Natural killer cell (primary cell): ENCODE measurements around the gene LDB1. TPM values are rescaled to one million over a fixed set of nuclear protein-coding genes. Genes with fewer than 3 reads are reported as not detected.

Source experiments
- ATAC-seq, 3 donors: fragments of 150-1000 bp in 2 of 3; fragments of 200-7000 bp in 1 of 3; cut with Tn5 transposase; 1 replicate in 1 of 3; 2 replicates in 2 of 3; pipeline ENCODE4 v1.10.0; 2021; ENCODE audit warnings: mild to moderate bottlenecking in 2 of 3, moderate library complexity in 2 of 3
- DNase-seq, 2 donors: peaks; one replicate each; pipeline versions ENCODE4 v3.0.0 to v3.0.0-alpha.2; 2013 to 2021; ENCODE audit warnings: mixed read lengths in 1 of 2
- H3K27ac ChIP-seq: one replicate; pipeline ENCODE4 v1.5.1; 2013; ENCODE audit warnings: mild to moderate bottlenecking, low read length
- H3K27me3 ChIP-seq: one replicate; pipeline ENCODE4 v1.6.1; 2013; ENCODE audit warnings: low read length; ENCODE audit not compliant: control insufficient read depth, insufficient read depth
- H3K36me3 ChIP-seq: one replicate; pipeline ENCODE4 v1.6.1; 2013; ENCODE audit warnings: low read length; ENCODE audit not compliant: control insufficient read depth, insufficient read depth
- H3K4me1 ChIP-seq: one replicate; pipeline ENCODE4 v1.6.1; 2013; ENCODE audit warnings: low read length; ENCODE audit not compliant: control insufficient read depth, insufficient read depth
- H3K4me3 ChIP-seq: one replicate; pipeline ENCODE4 v1.5.1; 2013; ENCODE audit warnings: low read length
- H3K9me3 ChIP-seq: one replicate; pipeline ENCODE4 v1.6.1; 2013; ENCODE audit warnings: low read length; ENCODE audit not compliant: control insufficient read depth, insufficient read depth
- H3K27ac Mint-ChIP-seq, 2 donors: one replicate each; pipeline ENCODE4 v1.8.0; 2022; ENCODE audit warnings: mild to moderate bottlenecking in 2 of 2, mixed read lengths in 2 of 2, moderate library complexity in 1 of 2
- H3K27me3 Mint-ChIP-seq, 2 donors: one replicate each; pipeline ENCODE4 v1.8.0; 2022; ENCODE audit warnings: low read depth in 2 of 2, mixed read lengths in 2 of 2
- H3K36me3 Mint-ChIP-seq: one replicate; pipeline ENCODE4 v1.8.0; 2022; ENCODE audit warnings: mixed read lengths
- H3K4me1 Mint-ChIP-seq, 2 donors: one replicate each; pipeline ENCODE4 v1.8.0; 2022; ENCODE audit warnings: mixed read lengths in 2 of 2
- H3K4me3 Mint-ChIP-seq: one replicate; pipeline ENCODE4 v1.8.0; 2022; ENCODE audit warnings: mild to moderate bottlenecking, moderate library complexity, mixed read lengths
- H3K9me3 Mint-ChIP-seq, 2 donors: one replicate each; pipeline ENCODE4 v1.8.0; 2022; ENCODE audit warnings: mixed read lengths in 2 of 2
- WGBS: methylation state at CpG from one replicate; pipeline ENCODE4 v1.1.7; 2013; ENCODE audit warnings: missing lambda C conversion rate; ENCODE audit not compliant: insufficient coverage; 5-methylcytosine and 5-hydroxymethylcytosine counted together
- intact Hi-C: fragments of 100-400 bp; cut with micrococcal nuclease; formaldehyde crosslinking; loops from one replicate; pipeline ENCODE4 v1.14.2; 2022
- total RNA-seq, 4 donors: library from RNA; stranded (reverse); fragments of 120-200 nt in 1 of 4; gene quantifications; one replicate each; pipeline versions ENCODE4 v1.2.3 to v1.2.4, GENCODE V29; 2013 to 2022
- TF ChIP-seq, protein P1 (sequence below): fragments of 200-600 bp; IDR thresholded peaks from one replicate; pipeline ENCODE4 v1.8.0; 2022; ENCODE audit warnings: antibody characterized with exemption

Gene LDB1
- total RNA-seq, 3 donors from 2014 or later (not counting 1 experiment from before 2014, with no cell fraction given): 103 to 109 (median 104) TPM

DNA sequence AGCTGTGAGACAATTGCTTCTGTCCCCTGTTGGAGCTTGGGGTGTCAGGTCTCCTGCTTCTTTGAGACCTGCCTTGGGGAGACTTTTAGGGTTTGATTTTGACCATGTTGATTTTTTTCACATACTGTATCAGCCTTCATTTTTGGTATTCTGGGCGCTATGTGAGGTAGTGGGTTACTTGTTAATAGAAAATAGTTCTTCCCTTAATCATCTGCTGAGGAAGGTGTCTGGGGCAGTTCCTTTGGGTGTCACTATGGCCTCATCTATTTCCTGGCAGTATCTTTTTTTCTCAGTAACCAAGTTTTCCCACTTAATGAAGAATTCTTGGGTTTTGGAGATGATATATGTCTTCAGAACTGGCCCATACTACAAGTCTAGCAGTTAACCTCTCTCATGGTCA is 27.4 kb upstream of the LDB1 start:
- DNase-seq (no peak), ATAC-seq (no peak)
- TF ChIP-seq, protein P1, sequence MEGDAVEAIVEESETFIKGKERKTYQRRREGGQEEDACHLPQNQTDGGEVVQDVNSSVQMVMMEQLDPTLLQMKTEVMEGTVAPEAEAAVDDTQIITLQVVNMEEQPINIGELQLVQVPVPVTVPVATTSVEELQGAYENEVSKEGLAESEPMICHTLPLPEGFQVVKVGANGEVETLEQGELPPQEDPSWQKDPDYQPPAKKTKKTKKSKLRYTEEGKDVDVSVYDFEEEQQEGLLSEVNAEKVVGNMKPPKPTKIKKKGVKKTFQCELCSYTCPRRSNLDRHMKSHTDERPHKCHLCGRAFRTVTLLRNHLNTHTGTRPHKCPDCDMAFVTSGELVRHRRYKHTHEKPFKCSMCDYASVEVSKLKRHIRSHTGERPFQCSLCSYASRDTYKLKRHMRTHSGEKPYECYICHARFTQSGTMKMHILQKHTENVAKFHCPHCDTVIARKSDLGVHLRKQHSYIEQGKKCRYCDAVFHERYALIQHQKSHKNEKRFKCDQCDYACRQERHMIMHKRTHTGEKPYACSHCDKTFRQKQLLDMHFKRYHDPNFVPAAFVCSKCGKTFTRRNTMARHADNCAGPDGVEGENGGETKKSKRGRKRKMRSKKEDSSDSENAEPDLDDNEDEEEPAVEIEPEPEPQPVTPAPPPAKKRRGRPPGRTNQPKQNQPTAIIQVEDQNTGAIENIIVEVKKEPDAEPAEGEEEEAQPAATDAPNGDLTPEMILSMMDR: no peak
- Histone ChIP-seq H3K4me3 (no peak overlapping the region), H3K9me3 (no peaks in the 10 kb centered on the region), H3K27me3 (no peaks in the 10 kb centered on the region), H3K4me1 (peaks cover 9% of the 10 kb centered on the region), H3K36me3 (peaks cover 51% of the 10 kb centered on the region), H3K27ac (no peak overlapping the region)
- intact Hi-C loops: no loop called here
- Mint-ChIP-seq H3K27ac (peak overlapping the region; percentile 30 to 56), H3K36me3 (peaks cover 15% of the 10 kb centered on the region), H3K4me1 (peaks cover 10 to 21% of the 10 kb centered on the region in 2 donors), H3K9me3 (no peaks in the 10 kb centered on the region), H3K4me3 (no peak overlapping the region), H3K27me3 (no peaks in the 10 kb centered on the region)
- 100% methylated on average over 1 of the region's 1 CpG for WGBS

DNA sequence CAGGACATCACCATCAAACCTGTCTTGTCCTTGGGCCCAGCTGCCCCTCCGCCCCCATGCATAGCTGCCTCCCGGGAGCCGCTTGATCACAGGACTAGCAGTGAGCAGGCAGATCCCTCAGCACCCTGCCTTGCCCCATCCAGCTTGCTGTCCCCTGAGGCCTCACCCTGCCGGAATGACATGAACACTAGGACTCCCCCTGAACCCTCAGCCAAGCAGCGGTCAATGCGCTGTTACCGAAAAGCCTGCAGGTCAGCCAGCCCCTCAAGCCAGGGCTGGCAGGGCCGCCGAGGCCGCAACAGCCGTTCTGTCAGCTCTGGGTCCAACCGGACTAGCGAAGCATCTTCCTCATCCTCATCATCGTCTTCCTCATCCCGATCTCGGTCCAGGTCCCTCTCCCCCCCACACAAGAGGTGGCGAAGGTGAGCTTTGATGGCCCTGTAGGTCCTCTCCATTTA is 26.8 kb upstream of the LDB1 start:
- Histone ChIP-seq H3K27ac (no peak overlapping the region), H3K36me3 (peaks cover 51% of the 10 kb centered on the region), H3K27me3 (no peaks in the 10 kb centered on the region), H3K4me3 (no peak overlapping the region), H3K9me3 (no peaks in the 10 kb centered on the region), H3K4me1 (peaks cover 7% of the 10 kb centered on the region)
- ATAC-seq (no peak), DNase-seq (no peak)
- H3K27ac Mint-ChIP-seq: no peak overlapping the region
- TF ChIP-seq, protein P1: no peak
- H3K9me3 Mint-ChIP-seq: no peaks in the 10 kb centered on the region
- peaks cover 15% of the 10 kb centered on the region for H3K36me3 Mint-ChIP-seq
- no peak overlapping the region for H3K4me3 Mint-ChIP-seq
- WGBS: 97% methylated on average over 17 of the region's 17 CpGs
- H3K27me3 Mint-ChIP-seq: no peaks in the 10 kb centered on the region
- peaks cover 8 to 16% of the 10 kb centered on the region in 2 donors for H3K4me1 Mint-ChIP-seq
- intact Hi-C loops: no loop called here

DNA sequence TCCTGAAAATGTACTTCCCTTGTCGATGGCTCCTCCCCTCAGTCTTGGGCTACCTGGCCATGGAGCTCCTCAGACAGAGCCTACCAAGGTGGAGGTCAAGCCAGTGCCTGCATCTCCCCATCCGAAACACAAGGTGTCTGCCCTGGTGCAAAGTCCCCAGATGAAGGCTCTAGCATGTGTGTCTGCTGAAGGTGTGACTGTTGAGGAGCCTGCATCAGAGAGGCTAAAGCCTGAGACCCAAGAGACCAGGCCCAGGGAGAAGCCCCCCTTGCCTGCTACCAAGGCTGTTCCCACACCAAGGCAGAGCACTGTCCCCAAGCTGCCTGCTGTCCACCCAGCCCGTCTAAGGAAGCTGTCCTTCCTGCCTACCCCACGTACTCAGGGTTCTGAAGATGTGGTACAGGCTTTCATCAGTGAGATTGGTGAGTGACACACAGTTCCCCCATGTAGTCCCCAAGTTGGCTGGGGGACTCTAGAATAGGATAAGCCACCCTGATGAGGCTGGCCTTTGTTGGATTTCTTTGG is 21.5 kb upstream of the LDB1 start:
- Histone ChIP-seq H3K4me1 (no peaks in the 10 kb centered on the region), H3K9me3 (no peaks in the 10 kb centered on the region), H3K36me3 (peaks cover 62% of the 10 kb centered on the region), H3K4me3 (no peak overlapping the region), H3K27ac (no peak overlapping the region), H3K27me3 (no peaks in the 10 kb centered on the region)
- Mint-ChIP-seq H3K36me3 (no peaks in the 10 kb centered on the region), H3K27me3 (no peaks in the 10 kb centered on the region), H3K4me3 (no peak overlapping the region), H3K27ac (no peak overlapping the region), H3K9me3 (no peaks in the 10 kb centered on the region), H3K4me1 (peaks cover 0 to 7% of the 10 kb centered on the region in 2 donors)
- no peak for DNase-seq
- intact Hi-C loops: no loop called here
- TF ChIP-seq, protein P1: no peak
- ATAC-seq: no peak
- WGBS: 84% methylated on average over 4 of the region's 4 CpGs

DNA sequence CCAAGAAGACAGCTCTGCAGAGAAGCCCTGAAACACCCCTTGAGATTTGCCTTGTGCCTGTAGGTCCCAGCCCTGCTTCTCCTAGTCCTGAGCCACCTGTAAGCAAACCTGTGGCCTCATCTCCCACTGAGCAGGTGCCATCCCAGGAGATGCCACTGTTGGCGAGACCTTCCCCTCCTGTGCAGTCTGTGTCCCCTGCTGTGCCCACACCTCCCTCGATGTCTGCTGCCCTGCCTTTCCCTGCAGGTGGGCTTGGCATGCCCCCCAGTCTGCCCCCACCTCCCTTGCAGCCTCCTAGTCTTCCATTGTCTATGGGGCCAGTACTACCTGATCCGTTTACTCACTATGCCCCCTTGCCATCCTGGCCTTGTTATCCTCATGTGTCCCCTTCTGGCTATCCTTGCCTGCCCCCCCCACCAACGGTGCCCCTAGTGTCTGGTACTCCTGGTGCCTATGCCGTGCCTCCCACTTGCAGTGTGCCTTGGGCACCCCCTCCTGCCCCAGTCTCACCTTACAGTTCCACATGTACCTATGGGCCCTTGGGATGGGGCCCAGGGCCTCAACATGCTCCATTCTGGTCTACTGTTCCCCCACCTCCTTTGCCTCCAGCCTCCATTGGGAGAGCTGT is 20.9 kb upstream of the LDB1 start:
- WGBS: 95% methylated on average over 5 of the region's 5 CpGs
- no peak overlapping the region for H3K4me3 Mint-ChIP-seq
- ATAC-seq (no peak), DNase-seq (no peak)
- Histone ChIP-seq H3K27me3 (no peaks in the 10 kb centered on the region), H3K9me3 (no peaks in the 10 kb centered on the region), H3K27ac (no peak overlapping the region), H3K36me3 (peaks cover 62% of the 10 kb centered on the region), H3K4me1 (peaks cover 1% of the 10 kb centered on the region), H3K4me3 (no peak overlapping the region)
- peaks cover under 1 to 8% of the 10 kb centered on the region in 2 donors for H3K4me1 Mint-ChIP-seq
- H3K27ac Mint-ChIP-seq: peak overlapping the region in 1 of 2 donors; percentile 21
- H3K36me3 Mint-ChIP-seq: no peaks in the 10 kb centered on the region
- no peaks in the 10 kb centered on the region for H3K9me3 Mint-ChIP-seq
- intact Hi-C loops: no loop called here
- H3K27me3 Mint-ChIP-seq: no peaks in the 10 kb centered on the region
- TF ChIP-seq, protein P1: no peak
